GM18511 (cell line): ENCODE results near the gene LPP.
"Not testable (repeated sequence)": the region's sequence is repeated elsewhere in the genome, so short reads cannot be mapped to it uniquely, and the experiment has no call there.

ENCODE experiments used
- ATAC-seq: cut with Tn5 transposase; IDR thresholded peaks from one replicate; pipeline ENCODE4 v1.9.1; 2021; ENCODE audit warnings: mild to moderate bottlenecking, moderate library complexity; ENCODE audit not compliant: unreplicated experiment

Gene LPP

GRCh38 chr3:188690064-188690463 lies 536.1 kb downstream of the LPP start:
- no peak for ATAC-seq

GRCh38 chr3:188691004-188691403 lies 537.0 kb downstream of the LPP start:
- ATAC-seq, result no peak

- ATAC-seq, result no peak
These were observed 537.7 kb downstream of the LPP start for GRCh38 chr3:188691665-188692064.

GRCh38 chr3:188692700-188693099 lies 538.7 kb downstream of the LPP start:
- no peak for ATAC-seq

GRCh38 chr3:188693435-188693834 lies 539.5 kb downstream of the LPP start:
- ATAC-seq, result no peak

- ATAC-seq, result no peak
These were observed 541.3 kb downstream of the LPP start for GRCh38 chr3:188695241-188695640.

- peak; percentile 84 for ATAC-seq
These were observed 543.2 kb downstream of the LPP start for GRCh38 chr3:188697127-188697526.

GRCh38 chr3:188698436-188698835 lies 544.5 kb downstream of the LPP start:
- no peak for ATAC-seq

GRCh38 chr3:188700501-188700900 lies 546.5 kb downstream of the LPP start:
- no peak for ATAC-seq

- no peak for ATAC-seq
These were observed 547.0 kb downstream of the LPP start for GRCh38 chr3:188700918-188701317.

- no peak for ATAC-seq
These were observed 547.6 kb downstream of the LPP start for GRCh38 chr3:188701485-188701969.

GRCh38 chr3:188702028-188702427 lies 548.1 kb downstream of the LPP start:
- not testable (repeated sequence) for ATAC-seq

- ATAC-seq, result no peak
These were observed 552.2 kb downstream of the LPP start for GRCh38 chr3:188706176-188706575.

- no peak for ATAC-seq
These were observed 552.6 kb downstream of the LPP start for GRCh38 chr3:188706599-188706998.

GRCh38 chr3:188707381-188708288 lies 553.7 kb downstream of the LPP start:
- no peak for ATAC-seq

- no peak for ATAC-seq
These were observed 557.9 kb downstream of the LPP start for GRCh38 chr3:188711881-188712247.

GRCh38 chr3:188712248-188712924 lies 558.4 kb downstream of the LPP start:
- ATAC-seq, result no peak

- ATAC-seq, result no peak
These were observed 559.0 kb downstream of the LPP start for GRCh38 chr3:188712991-188713390.

GRCh38 chr3:188719545-188719944 lies 565.6 kb downstream of the LPP start:
- ATAC-seq, result no peak

- no peak for ATAC-seq
These were observed 566.3 kb downstream of the LPP start for GRCh38 chr3:188720215-188720614.

GRCh38 chr3:188720636-188721035 lies 566.7 kb downstream of the LPP start:
- no peak for ATAC-seq

GRCh38 chr3:188721312-188721711 lies 567.4 kb downstream of the LPP start:
- no peak for ATAC-seq
